Measurements from ENCODE around the gene NCOR1. TPM values are rescaled to one million over a fixed set of nuclear protein-coding genes. Genes with fewer than 3 reads are reported as not detected.
"Not testable (repeated sequence)": the region's sequence is repeated elsewhere in the genome, so short reads cannot be mapped to it uniquely, and the experiment has no call there.

The NCOR1 gene
- total RNA-seq, 4 donors from 2014 or later: 321 to 561 (median 467) TPM

GRCh38 chr17:16199093-16199492 is 16.2 kb downstream of the NCOR1 start:
- Histone ChIP-seq H3K4me1 (peaks cover 0 to 55% (median 10%) of the 10 kb centered on the region in 4 donors), H3K27me3 (no peaks in the 10 kb centered on the region), H3K4me3 (no peak overlapping the region), H3K9me3 (no peaks in the 10 kb centered on the region), H3K27ac (peak overlapping the region in 1 of 4 donors; percentile 17), H3K36me3 (peaks cover 0 to 7% (median 0%) of the 10 kb centered on the region in 3 donors)
- DNase-seq: no peak
- TF ChIP-seq POLR2A (IDR thresholded peaks at IDR 0.05) (no peak), CTCF (IDR thresholded peaks at IDR 0.05) (no peak)

DNA sequence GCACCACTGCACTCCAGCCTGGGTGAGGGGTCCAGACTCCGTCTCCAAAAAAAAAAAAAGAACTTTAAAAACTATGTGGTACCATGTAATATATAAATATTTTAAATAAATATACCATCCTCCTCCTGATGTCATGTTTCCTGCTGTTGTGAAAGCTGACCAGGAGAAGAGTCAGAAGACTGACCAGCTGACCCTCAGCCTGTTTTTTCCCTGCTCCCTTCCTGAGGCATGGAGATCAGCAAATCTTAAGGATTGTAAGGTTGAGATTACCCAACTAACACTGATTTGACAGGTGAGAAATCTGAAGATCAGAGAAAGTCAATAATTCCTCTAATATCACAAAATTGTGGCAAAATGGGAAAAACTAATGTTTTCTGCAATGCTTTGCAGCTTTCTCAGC is 18.1 kb downstream of the NCOR1 start:
- TF ChIP-seq CTCF (IDR thresholded peaks at IDR 0.05) (no peak), POLR2A (IDR thresholded peaks at IDR 0.05) (no peak)
- H3K4me3 ChIP-seq: no peak overlapping the region
- H3K9me3 ChIP-seq: no peaks in the 10 kb centered on the region
- H3K4me1 ChIP-seq: peaks cover 0 to 37% (median 3%) of the 10 kb centered on the region in 4 donors
- no peak overlapping the region for H3K27ac ChIP-seq
- no peak for DNase-seq
- no peaks in the 10 kb centered on the region for H3K27me3 ChIP-seq
- H3K36me3 ChIP-seq: peaks cover 0 to 21% (median 0%) of the 10 kb centered on the region in 3 donors

GRCh38 chr17:16194307-16194835 is 21.0 kb downstream of the NCOR1 start:
- not testable (repeated sequence) for H3K27me3 ChIP-seq, H3K27ac ChIP-seq, H3K4me3 ChIP-seq, H3K9me3 ChIP-seq, H3K4me1 ChIP-seq, DNase-seq
- H3K36me3 ChIP-seq: peaks cover 0 to 47% (median 0%) of the 10 kb centered on the region in 3 donors

DNA sequence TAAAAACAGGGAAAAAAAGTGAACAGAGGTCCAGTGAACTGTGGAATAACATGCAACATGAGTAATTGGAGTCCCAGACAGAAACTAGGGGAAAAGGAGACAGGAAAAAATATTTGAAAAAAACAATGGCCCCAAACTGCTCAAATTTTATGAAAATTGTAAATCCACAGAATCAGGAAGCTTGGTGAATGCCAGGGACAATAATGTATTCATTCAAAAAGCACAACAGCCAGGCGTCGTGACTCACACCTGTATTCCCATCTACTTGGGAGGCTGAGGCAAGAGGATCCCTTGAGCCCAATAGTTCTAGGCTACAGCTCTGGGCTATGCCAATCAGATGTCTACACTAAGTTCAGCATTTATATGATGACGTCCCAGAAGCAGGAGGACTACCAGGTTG is 23.7 kb downstream of the NCOR1 start:
- TF ChIP-seq CTCF (IDR thresholded peaks at IDR 0.05) (no peak), POLR2A (IDR thresholded peaks at IDR 0.05) (no peak)
- Histone ChIP-seq H3K9me3 (no peaks in the 10 kb centered on the region), H3K27ac (no peak overlapping the region), H3K4me3 (no peak overlapping the region), H3K27me3 (no peaks in the 10 kb centered on the region), H3K36me3 (peaks cover 0 to 53% (median 0%) of the 10 kb centered on the region in 3 donors), H3K4me1 (no peaks in the 10 kb centered on the region)
- no peak for DNase-seq

DNA sequence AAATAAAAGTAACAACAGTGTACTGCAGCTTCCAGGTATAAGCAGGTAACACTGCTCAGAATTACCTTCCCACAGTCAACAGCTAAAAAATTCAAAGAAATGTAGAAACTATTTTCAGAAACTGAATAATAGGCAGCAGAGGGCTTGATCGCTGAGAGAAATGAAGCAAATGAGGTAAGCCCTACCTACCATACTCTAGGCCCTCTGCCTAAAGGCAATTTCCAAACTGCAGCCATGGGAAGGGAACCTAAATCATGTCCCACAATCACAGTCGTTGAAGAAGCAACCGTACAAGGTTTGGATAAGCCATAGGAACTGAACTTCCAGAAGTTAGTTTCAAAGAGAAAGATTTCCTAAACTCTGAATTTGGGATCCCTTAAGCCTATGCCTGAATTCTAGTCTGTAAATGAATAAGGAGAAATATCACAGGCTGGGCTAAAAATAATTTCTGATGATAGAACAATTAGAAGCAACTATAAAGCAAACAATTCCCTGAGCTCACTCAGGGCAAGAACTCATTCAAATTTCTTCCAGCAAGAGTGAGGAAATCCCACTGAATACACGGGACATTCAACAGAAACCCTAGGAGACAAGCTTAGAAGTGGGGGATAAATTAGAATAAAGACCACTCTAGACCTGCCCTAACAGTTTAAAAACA is 24.5 kb downstream of the NCOR1 start:
- Histone ChIP-seq H3K9me3 (no peaks in the 10 kb centered on the region), H3K36me3 (peaks cover 0 to 60% (median 0%) of the 10 kb centered on the region in 3 donors), H3K27ac (no peak overlapping the region), H3K27me3 (no peaks in the 10 kb centered on the region), H3K4me1 (no peaks in the 10 kb centered on the region), H3K4me3 (no peak overlapping the region)
- DNase-seq: no peak
- no peak for TF ChIP-seq POLR2A (IDR thresholded peaks at IDR 0.05)
- no peak for TF ChIP-seq CTCF (IDR thresholded peaks at IDR 0.05)

DNA sequence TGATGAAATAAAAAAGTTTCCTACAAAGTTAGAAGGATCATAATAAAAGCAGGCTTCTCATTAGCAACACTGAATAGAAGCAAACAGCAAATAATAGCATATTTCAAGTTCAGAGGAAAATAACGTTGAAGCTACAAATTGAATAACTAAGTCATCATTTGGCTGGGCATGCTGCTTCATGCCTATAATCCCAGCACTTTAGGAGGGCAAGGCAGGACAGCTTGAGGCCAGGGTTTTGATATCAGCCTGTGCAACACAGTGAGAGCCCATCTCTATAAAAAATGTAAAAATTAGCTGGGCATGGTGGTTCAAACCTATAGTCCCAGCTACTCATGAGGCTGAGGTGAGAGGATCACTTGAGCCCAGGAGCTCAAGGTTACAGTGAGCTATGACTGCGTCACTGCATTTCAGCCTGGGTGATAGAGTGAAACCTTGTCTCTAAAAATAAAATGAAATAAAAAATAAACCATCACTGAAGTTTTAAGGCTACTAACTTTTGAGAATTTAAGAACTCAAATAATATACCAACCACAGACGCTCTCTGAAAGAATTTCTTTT is 25.5 kb downstream of the NCOR1 start:
- Histone ChIP-seq H3K4me1 (no peaks in the 10 kb centered on the region), H3K9me3 (no peaks in the 10 kb centered on the region), H3K27ac (no peak overlapping the region), H3K4me3 (no peak overlapping the region), H3K27me3 (no peaks in the 10 kb centered on the region), H3K36me3 (peaks cover 0 to 66% (median 0%) of the 10 kb centered on the region in 3 donors)
- TF ChIP-seq POLR2A (IDR thresholded peaks at IDR 0.05) (no peak), CTCF (IDR thresholded peaks at IDR 0.05) (no peak)
- no peak for DNase-seq
